Activated naive CD8-positive, alpha-beta T cell treated with anti-CD3 and anti-CD28 coated beads, Interleukin-2, amount 10 ng/mL, durations not matched to agents 7 days and 5 days (primary cell): Measurements from ENCODE around the gene KRT10. TPM values are rescaled to one million over a fixed set of nuclear protein-coding genes. Genes with fewer than 3 reads are reported as not detected.

Experiments used
- ATAC-seq: fragments of 150-1000 bp; cut with Tn5 transposase; one replicate; pipeline ENCODE4 v1.10.0; 2021; ENCODE audit warnings: low read depth, moderate library complexity
- POLR2A ChIA-PET: fragments of 350-600 bp; sonication (Branson Sonifier 250); formaldehyde crosslinking; loops from one replicate; lab custom pipeline; 2021; ENCODE audit warnings: antibody characterized with exemption; lab: Charles Lee
- DNase-seq: peaks from one replicate; pipeline ENCODE4 v3.0.0; 2021
- H3K27ac Mint-ChIP-seq: one replicate; pipeline ENCODE4 v1.8.0; 2022; ENCODE audit warnings: mild to moderate bottlenecking, mixed read lengths
- H3K27me3 Mint-ChIP-seq: one replicate; pipeline ENCODE4 v1.8.0; 2022; ENCODE audit warnings: mild to moderate bottlenecking, moderate library complexity, mixed read lengths
- H3K36me3 Mint-ChIP-seq: one replicate; pipeline ENCODE4 v1.8.0; 2021; ENCODE audit warnings: mild to moderate bottlenecking, mixed read lengths
- H3K4me1 Mint-ChIP-seq: one replicate; pipeline ENCODE4 v1.8.0; 2021; ENCODE audit warnings: mixed read lengths
- H3K4me3 Mint-ChIP-seq: one replicate; pipeline ENCODE4 v1.8.0; 2022; ENCODE audit warnings: mild to moderate bottlenecking, moderate library complexity, mixed read lengths
- H3K9me3 Mint-ChIP-seq: one replicate; pipeline ENCODE4 v1.8.0; 2021; ENCODE audit warnings: mixed read lengths
- total RNA-seq, 2 experiments: library from RNA; stranded (reverse); gene quantifications; one replicate each; pipeline ENCODE4 v1.2.3, GENCODE V29; 2021

Gene KRT10
- total RNA-seq, 2 experiments from 2014 or later: 25.7 to 28.6 TPM

GRCh38 chr17:40810494-40810893 is 11.9 kb downstream of the KRT10 start:
- DNase-seq (no peak), ATAC-seq (no peak)
- Mint-ChIP-seq H3K9me3 (no peaks in the 10 kb centered on the region), H3K27me3 (peaks cover 68% of the 10 kb centered on the region), H3K36me3 (no peaks in the 10 kb centered on the region), H3K4me1 (no peaks in the 10 kb centered on the region), H3K27ac (no peak overlapping the region), H3K4me3 (no peak overlapping the region)
- POLR2A ChIA-PET: no interaction called here

- Mint-ChIP-seq H3K4me1 (no peaks in the 10 kb centered on the region), H3K36me3 (no peaks in the 10 kb centered on the region), H3K27ac (no peak overlapping the region), H3K27me3 (peaks cover 72% of the 10 kb centered on the region), H3K9me3 (no peaks in the 10 kb centered on the region), H3K4me3 (no peak overlapping the region)
- POLR2A ChIA-PET: no interaction called here
- DNase-seq (no peak), ATAC-seq (no peak)
Observed at GRCh38 chr17:40809721-40810421, 12.5 kb downstream of the KRT10 start.

- Mint-ChIP-seq H3K36me3 (no peaks in the 10 kb centered on the region), H3K4me3 (no peak overlapping the region), H3K4me1 (peaks cover 3% of the 10 kb centered on the region), H3K27me3 (peaks cover 54% of the 10 kb centered on the region), H3K9me3 (no peaks in the 10 kb centered on the region), H3K27ac (no peak overlapping the region)
- ATAC-seq (no peak), DNase-seq (no peak)
- POLR2A ChIA-PET: no interaction called here
Observed at GRCh38 chr17:40806131-40806530, 16.3 kb downstream of the KRT10 start.

DNA sequence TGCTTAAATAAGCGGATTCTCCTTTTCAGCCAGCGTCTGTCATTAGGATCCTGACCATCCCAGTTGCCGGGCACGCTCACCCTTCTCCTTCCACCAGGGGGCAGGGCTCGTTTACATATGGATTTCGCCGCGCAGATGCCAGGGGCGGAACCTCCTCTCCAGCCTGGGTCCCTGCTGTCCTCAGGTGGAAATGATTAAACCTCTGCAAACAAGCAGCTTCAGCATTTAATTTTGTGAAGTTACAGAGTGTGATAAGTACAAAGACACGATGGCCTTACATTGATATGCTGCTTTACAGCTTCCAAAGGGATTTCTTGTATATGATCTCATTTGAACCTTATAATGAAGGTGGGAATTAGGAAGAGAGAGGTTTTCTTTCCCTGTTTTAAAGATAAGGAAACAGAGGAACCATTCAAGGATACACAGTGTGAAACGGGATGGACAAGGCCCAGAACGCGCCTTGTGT is 18.8 kb downstream of the KRT10 start:
- DNase-seq (peak; percentile 75), ATAC-seq (peak; percentile 73)
- POLR2A ChIA-PET: no interaction called here
- H3K4me1 Mint-ChIP-seq: peaks cover 3% of the 10 kb centered on the region
- H3K4me3 Mint-ChIP-seq: no peak overlapping the region
- H3K36me3 Mint-ChIP-seq: no peaks in the 10 kb centered on the region
- no peaks in the 10 kb centered on the region for H3K9me3 Mint-ChIP-seq
- H3K27me3 Mint-ChIP-seq: peaks cover 39% of the 10 kb centered on the region
- H3K27ac Mint-ChIP-seq: no peak overlapping the region

DNA sequence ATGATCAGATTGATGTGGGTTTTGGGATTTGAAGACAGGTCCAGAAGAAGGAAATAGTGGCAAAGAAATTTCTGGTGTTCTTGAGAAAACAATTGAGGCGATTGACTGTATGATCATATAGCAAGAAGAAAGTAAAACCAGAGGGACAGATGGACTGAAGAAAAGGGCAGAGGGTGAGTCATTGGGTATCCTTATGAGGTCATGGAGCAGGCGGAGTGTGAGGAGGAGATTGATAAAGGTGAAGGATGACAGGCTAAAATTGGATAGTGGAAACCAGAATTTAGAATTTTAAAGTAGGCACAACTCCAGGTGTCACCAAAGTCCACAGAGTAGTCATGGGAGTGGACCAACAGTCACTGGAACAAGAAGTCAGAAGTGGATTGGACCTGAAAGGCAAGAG is 21.3 kb downstream of the KRT10 start:
- H3K27me3 Mint-ChIP-seq: peaks cover 27% of the 10 kb centered on the region
- DNase-seq (no peak), ATAC-seq (no peak)
- POLR2A ChIA-PET: no interaction called here
- H3K27ac Mint-ChIP-seq: no peak overlapping the region
- no peaks in the 10 kb centered on the region for H3K9me3 Mint-ChIP-seq
- H3K36me3 Mint-ChIP-seq: no peaks in the 10 kb centered on the region
- peaks cover 3% of the 10 kb centered on the region for H3K4me1 Mint-ChIP-seq
- no peak overlapping the region for H3K4me3 Mint-ChIP-seq

- POLR2A ChIA-PET: no interaction called here
- H3K27me3 Mint-ChIP-seq: peaks cover 31% of the 10 kb centered on the region
- H3K4me1 Mint-ChIP-seq: peaks cover 3% of the 10 kb centered on the region
- no peak overlapping the region for H3K27ac Mint-ChIP-seq
- no peak for DNase-seq
- ATAC-seq: no peak
- no peak overlapping the region for H3K4me3 Mint-ChIP-seq
- no peaks in the 10 kb centered on the region for H3K36me3 Mint-ChIP-seq
- H3K9me3 Mint-ChIP-seq: no peaks in the 10 kb centered on the region
Observed at GRCh38 chr17:40800381-40800780, 22.0 kb downstream of the KRT10 start.

- H3K4me3 Mint-ChIP-seq: no peak within 1 kb of the TSS
- POLR2A ChIA-PET: no interaction called here
- H3K36me3 Mint-ChIP-seq: no peaks in the 10 kb centered on the region
Observed at GRCh38 chr17:40799859-40800258, 22.6 kb downstream of the KRT10 start, which contains the start of gene KRT28. KRT28 (minus strand) TSS chr17:40799959; CDS start chr17:40799893, 66 bp downstream.

GRCh38 chr17:40796846-40797245 is 25.6 kb downstream of the KRT10 start:
- H3K4me3 Mint-ChIP-seq: no peak overlapping the region
- H3K9me3 Mint-ChIP-seq: no peaks in the 10 kb centered on the region
- H3K27me3 Mint-ChIP-seq: peaks cover 24% of the 10 kb centered on the region
- ATAC-seq: no peak
- no peak for DNase-seq
- H3K27ac Mint-ChIP-seq: no peak overlapping the region
- POLR2A ChIA-PET: no interaction called here
- H3K4me1 Mint-ChIP-seq: no peaks in the 10 kb centered on the region
- no peaks in the 10 kb centered on the region for H3K36me3 Mint-ChIP-seq

More at GRCh38 chr17:40799859-40800258, 22.6 kb downstream of the KRT10 start, which contains the start of gene KRT28:
- Mint-ChIP-seq H3K9me3 (no peaks in the 10 kb centered on the region), H3K27me3 (peaks cover 26% of the 10 kb centered on the region), H3K27ac (no peak within 1 kb of the TSS), H3K4me1 (peaks cover 3% of the 10 kb centered on the region)
- ATAC-seq (no peak), DNase-seq (no peak)

GRCh38 chr17:40795019-40795667 is 27.3 kb downstream of the KRT10 start:
- Mint-ChIP-seq H3K4me1 (no peaks in the 10 kb centered on the region), H3K4me3 (no peak overlapping the region), H3K9me3 (no peaks in the 10 kb centered on the region), H3K36me3 (no peaks in the 10 kb centered on the region), H3K27me3 (peaks cover 24% of the 10 kb centered on the region), H3K27ac (no peak overlapping the region)
- POLR2A ChIA-PET: no interaction called here
- ATAC-seq (no peak), DNase-seq (no peak)

DNA sequence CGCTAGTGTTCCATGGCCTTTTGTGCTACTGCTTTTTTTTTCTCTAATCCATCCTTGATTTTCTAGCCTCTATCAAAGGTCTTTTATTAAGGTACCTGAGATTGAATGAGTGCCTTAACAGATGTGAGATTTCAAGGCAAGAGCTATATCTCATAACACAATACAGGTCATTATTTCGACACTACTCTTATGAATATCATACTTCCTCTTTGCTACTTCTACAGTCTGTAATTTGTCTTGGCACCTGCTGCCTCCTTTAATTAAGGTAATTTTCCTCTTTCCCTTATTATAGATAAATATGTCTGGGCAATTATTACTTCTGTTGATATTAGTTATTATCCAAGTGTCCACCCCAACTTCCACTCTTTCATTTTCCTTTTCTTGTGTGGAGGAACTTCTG is 27.9 kb downstream of the KRT10 start:
- H3K4me1 Mint-ChIP-seq: no peaks in the 10 kb centered on the region
- no peaks in the 10 kb centered on the region for H3K36me3 Mint-ChIP-seq
- H3K4me3 Mint-ChIP-seq: no peak overlapping the region
- no peaks in the 10 kb centered on the region for H3K9me3 Mint-ChIP-seq
- POLR2A ChIA-PET: no interaction called here
- no peak for DNase-seq
- ATAC-seq: no peak
- H3K27me3 Mint-ChIP-seq: peaks cover 22% of the 10 kb centered on the region
- no peak overlapping the region for H3K27ac Mint-ChIP-seq

DNA sequence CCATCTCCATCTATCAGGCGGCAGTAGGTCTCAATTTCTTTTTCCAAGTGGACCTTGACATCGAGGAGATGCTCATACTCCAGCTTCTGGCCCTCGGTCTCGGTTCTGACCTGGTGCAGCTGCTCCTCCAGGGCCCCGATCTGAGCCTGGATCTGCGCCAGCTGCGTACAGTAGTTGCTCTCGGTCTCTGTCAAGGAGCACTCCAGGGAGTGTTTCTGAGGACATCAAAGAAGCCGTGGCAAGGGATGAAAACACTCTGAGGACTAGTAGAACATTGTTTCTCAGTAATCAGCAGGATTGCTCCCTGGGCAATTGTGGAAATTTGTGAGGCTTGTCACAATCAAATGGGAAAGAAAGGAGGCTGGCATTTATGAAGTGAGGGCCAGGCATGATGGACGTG is 28.6 kb downstream of the KRT10 start:
- Mint-ChIP-seq H3K36me3 (no peaks in the 10 kb centered on the region), H3K4me3 (no peak overlapping the region), H3K9me3 (no peaks in the 10 kb centered on the region), H3K27ac (no peak overlapping the region), H3K4me1 (no peaks in the 10 kb centered on the region), H3K27me3 (peaks cover 16% of the 10 kb centered on the region)
- POLR2A ChIA-PET: no interaction called here
- ATAC-seq (no peak), DNase-seq (no peak)

- Mint-ChIP-seq H3K4me3 (no peak overlapping the region), H3K4me1 (no peaks in the 10 kb centered on the region), H3K9me3 (no peaks in the 10 kb centered on the region), H3K27me3 (peaks cover 18% of the 10 kb centered on the region), H3K36me3 (no peaks in the 10 kb centered on the region), H3K27ac (no peak overlapping the region)
- DNase-seq (no peak), ATAC-seq (no peak)
- POLR2A ChIA-PET: no interaction called here
Observed at GRCh38 chr17:40791787-40792436, 30.5 kb downstream of the KRT10 start.

DNA sequence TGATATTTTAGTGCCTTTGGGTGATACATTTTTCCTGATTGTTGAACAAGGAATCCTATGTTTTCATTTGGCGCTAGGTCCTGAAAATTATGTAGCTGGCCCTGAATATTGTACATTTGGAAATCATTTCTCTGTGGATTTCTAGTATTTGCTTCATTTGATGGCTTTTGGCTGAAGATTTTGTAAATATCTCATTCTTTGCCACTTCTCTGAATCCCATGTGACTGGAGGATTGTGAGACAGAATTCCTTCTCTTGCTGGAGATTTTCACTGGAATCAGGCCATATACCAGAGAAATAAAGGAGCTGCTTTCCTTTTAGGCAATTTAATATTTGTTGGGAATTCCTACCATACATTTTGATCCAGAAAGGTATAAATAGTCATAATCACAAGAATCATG is 31.3 kb downstream of the KRT10 start:
- no peaks in the 10 kb centered on the region for H3K36me3 Mint-ChIP-seq
- POLR2A ChIA-PET: no interaction called here
- no peaks in the 10 kb centered on the region for H3K4me1 Mint-ChIP-seq
- no peak overlapping the region for H3K4me3 Mint-ChIP-seq
- no peaks in the 10 kb centered on the region for H3K9me3 Mint-ChIP-seq
- H3K27ac Mint-ChIP-seq: no peak overlapping the region
- peaks cover 14% of the 10 kb centered on the region for H3K27me3 Mint-ChIP-seq
- no peak for ATAC-seq
- DNase-seq: no peak

DNA sequence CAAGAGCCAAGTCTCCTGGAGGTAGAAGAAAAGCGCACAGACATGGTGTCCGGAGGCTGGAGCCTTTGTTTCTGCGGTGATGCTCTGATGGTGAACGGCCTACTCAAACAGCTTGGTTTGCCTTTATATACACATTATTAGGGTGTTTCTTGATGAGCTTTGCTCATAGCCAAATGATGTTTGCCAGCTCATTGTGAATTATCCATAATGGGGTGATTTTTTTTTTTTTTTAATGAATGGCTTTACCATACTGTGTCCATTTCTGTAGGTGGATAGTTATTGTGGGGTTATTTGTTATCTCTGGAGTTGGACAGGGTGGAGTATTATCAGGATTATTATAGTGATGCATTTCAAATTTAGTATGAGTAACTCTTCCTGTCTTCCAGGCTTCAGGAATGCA is 40.0 kb downstream of the KRT10 start, which contains the start of gene KRT27:
Gene KRT27, minus strand, starts transcription at position 101 of the 400 bp plus-strand sequence. Its CDS starts 57 bp downstream, at position 44.
- Mint-ChIP-seq H3K27ac (no peak within 1 kb of the TSS), H3K9me3 (no peaks in the 10 kb centered on the region), H3K4me1 (peaks cover 4% of the 10 kb centered on the region), H3K27me3 (peaks cover 40% of the 10 kb centered on the region), H3K36me3 (no peaks in the 10 kb centered on the region), H3K4me3 (no peak within 1 kb of the TSS)
- DNase-seq (no peak), ATAC-seq (no peak)
- POLR2A ChIA-PET: no interaction called here
